G401.6 (cell line): ENCODE measurements around the gene WWC2.

Source experiments
- FAIRE-seq: peaks from 2 replicates; lab custom pipeline; 2012; peaks lifted over from hg19 to GRCh38; lab: Jason Lieb, UNC

The WWC2 gene

DNA sequence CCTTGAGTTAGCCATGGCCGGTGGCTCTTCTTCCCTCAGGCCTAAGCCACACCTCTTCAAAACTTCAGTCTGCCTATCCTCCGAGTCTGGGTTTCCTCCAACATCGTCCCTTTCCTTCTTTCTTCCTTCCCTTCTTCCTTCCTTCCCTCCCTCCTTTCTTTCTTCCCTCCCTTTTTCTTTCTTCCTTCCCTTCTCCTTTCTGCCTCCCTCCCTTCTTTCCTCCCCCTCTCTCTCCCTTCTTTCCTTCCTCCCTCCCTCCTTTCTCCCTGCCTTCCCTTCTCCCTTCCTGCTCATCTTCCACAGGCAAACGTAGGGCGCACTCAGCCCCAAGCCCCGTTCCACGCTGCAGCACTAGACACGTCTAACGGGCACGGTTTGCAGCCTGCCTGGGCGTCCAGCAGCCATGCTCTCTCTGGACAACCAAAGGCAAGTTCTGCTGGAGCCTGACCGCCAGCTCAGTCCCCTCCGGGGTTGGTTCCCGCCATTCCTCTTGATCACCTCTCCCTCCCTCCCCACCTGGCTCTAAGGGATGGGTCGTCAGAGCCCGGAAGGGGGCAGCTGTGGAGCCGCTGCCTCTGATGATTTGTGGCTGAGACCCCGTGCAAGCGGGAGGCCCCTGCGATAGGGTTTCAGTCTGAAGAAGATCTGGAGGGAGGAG, 257.2 kb downstream of the WWC2 start:
- FAIRE-seq: no peak

DNA sequence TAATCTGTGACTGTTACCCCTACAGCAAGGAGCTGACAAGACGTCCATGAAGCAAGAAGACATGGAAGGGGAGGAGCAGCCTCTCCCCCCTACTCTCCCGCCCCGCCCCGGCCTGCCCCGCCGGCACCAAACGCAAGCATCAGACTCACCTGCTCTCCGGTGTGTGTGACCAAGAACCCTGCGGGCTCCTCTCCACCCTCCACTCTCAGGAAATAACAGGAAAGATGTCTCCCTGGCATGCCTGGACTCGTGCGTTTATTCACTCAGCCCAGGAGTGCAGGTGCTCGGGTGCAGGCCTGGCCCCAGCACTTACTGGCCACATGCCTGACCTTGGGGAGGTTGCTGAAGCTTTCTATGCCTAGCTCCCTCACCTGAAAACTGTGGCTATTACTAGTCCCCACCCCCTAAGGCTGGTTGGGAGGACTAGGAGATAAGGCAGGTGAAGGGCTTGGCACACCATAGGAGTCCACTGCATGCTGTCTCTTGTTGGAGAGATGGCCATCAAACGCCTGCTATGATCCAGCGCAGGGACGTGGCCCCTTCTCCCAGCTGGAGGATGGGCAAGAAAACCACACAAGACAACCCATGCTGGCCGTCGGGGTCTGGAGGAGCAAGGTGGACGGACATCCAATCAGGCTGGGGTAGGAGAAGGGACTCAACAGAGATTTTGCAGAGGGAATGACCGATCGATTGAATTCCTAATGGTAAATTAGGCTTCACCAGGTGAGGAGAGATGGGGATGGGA, 258.0 kb downstream of the WWC2 start:
- FAIRE-seq: no peak

DNA sequence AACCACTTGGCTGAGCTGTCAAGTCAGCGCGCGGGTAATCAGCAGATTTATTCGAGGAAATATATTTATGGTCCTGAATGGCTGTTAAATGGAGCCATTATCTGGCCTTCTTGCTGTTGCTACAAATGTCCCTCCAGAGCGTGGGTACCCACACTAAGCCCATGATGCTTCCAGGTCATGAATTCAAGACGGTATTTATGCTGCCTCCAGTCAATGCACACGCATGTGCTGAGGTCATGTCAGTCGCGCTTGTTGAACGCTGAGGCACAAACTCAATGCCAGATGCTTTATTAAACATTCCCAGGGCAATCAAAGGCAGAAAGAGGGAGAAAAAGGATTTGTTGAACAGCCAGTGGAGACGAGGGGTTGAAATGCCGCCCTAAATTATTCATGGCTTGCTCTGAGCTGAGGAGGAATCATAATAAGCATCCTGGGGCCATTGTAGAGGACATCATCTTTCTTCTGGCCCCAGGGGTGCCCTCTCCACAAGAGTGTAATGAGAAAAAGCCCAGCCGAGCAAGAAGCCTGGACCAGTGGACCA, 259.2 kb downstream of the WWC2 start:
- no peak for FAIRE-seq

DNA sequence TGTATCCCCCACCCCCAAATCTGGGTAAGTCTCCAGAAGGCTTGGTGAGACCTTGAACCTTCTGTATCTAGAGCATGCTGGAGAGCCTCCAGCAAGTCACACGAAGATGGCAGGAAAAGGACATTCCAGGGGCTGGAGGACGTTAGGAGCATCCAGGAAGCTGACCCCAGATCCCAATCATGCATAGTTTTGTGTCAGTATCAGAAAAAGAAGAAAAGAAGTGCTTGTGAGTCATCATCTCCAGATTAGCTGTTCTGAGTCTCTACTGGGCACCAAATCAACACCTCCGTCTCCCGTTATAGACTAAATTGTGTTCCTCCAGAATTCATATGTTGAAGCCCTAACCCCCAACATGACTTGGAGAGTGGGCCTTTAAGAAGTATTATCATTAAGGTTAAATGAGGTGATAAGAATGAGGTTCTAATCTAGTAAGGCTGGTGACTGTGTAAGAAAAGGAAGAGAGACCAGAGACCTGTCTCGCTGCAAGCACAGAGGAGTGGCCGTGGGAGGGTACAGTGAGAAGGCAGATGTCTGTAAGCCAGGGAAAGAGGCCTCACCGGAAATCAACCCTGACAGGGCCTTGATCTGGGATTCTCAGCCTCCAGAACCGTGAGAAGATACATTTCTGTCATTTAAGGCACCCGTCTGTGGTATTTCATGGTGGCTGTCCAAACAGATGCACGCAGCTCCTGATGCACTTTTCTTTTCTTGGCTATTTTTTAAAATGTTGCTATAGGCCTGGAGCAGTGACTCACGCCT, 261.3 kb downstream of the WWC2 start:
- FAIRE-seq: no peak

DNA sequence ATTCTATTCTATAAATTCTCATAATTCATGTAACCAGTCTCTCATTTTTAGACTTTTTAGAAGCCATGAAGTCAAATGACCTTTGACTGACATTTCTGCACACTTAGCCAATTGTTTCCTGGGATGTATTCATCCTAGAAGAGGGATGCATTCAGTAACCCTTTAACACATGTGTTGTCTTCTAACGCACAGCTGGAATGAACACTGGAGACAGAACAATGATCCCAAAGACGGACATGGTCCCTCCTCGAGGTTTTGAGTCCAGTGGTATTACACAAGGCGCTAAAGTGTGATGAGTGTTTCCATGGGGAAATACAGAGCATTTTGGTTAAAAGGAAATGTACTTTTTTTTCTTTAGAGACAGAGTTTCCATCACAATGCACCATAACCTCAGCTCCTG, 263.0 kb downstream of the WWC2 start:
- no peak for FAIRE-seq

DNA sequence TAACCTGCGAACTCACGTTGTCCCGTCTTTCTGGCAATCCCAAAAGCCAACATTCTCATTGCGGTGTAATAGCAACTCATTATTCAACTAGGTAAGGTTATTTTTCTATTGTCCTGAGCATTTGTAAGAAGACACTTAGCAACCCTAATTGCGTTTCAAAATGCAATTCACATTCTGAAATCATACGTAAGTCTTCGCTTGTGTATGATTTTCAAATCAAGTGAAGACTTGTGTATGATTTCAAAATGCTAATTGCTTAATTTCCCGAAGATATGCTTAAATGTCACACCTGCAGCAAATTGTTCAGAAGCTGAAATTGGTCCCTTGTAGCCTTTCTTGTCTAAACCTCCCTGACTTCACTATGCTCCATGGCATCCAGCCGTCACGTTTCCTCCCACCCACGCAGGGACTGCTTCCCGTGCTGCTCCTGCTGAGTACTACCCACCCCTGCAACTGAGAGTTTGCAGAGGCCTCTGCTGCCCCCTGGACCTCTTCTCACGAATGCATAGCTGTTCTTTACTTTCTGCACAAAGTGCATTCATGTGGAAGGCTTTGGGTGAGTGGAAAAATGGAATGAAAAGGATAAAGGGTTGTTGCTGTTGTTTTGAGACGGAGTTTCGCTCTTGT, 264.0 kb downstream of the WWC2 start:
- no peak for FAIRE-seq

DNA sequence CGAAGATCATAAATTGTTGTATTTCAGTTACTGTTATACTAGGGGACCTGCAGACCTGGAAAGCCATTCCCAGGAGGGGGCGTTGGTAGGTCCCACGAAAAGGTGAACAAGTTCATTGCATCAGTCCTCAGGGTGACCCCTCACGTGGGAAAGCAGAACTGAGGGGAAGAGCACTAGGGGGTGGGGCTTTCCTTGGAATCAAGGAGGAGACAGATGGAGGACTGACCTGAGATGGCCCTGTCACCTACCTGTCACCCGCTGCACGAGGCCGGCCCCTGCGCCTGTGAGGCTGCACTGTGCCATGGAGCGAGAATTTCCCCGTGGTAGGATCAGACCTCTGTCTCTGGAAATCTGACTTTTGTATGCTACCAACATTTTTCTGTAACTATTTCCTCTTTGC, 265.0 kb downstream of the WWC2 start:
- no peak for FAIRE-seq

DNA sequence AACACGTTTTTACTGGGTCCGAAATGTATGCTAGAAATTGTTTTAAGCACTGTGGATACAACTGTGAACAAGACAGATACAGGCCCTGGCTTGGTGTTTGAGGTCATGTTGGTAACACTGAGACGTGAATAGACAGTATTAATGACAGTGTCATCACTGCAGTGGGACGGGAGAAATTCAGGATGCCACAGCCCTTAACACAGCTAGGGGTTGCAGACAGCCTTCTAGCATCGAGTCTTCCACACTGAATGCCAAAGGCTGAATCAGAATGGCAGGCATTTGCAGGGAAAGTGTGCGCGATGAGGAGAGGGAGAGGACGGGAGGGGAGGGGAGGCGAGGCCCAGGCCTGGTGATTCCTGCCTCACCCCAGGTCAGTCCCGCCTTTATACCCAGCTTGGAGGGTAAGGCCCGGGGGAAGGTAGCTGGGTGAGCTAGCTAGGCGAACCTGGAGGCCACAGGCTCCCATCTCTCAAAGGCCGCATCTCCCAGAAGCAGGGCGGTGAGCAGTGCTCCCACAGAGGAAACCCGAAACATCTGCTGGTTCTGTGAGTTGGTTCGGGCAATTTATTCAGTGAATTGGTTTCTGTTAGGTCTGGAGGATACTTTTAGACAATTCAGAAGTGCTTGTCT, 267.3 kb downstream of the WWC2 start:
- FAIRE-seq: no peak

DNA sequence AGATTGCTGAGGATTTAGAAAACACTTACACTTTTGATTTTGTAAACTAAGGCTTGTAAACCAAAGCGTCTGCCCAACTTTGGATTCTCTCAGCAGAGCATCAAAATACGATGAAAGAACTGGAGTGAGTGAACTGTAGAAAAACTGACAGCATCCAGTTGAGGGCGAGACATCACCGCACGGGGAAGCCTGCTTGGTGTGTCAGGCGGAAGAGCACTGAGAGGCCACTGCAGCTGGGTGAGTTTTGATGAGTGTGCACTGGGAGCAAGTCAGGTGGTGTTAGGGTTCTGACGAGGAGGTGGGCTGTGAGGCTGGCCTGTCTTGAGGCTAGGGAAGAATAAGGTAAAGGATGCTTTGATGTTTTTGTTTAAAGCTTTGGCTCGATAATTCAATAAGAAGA, 270.0 kb downstream of the WWC2 start:
- no peak for FAIRE-seq
